GM21528 (cell line): Measurements from ENCODE around the gene GFER.

Experiments used
- ATAC-seq: cut with Tn5 transposase; IDR thresholded peaks from one replicate; pipeline ENCODE4 v1.9.1; 2021; ENCODE audit warnings: mild to moderate bottlenecking, moderate library complexity; ENCODE audit not compliant: unreplicated experiment, low FRiP score

Gene GFER

GRCh38 chr16:1973461-1974156 is 10.4 kb upstream of the GFER start:
- ATAC-seq = no peak

GRCh38 chr16:1974157-1975070 is 9.6 kb upstream of the GFER start:
- ATAC-seq = no peak

GRCh38 chr16:1975432-1976215 is 8.4 kb upstream of the GFER start:
- ATAC-seq = no peak

GRCh38 chr16:1976216-1976520 is 7.8 kb upstream of the GFER start:
- ATAC-seq = no peak

DNA sequence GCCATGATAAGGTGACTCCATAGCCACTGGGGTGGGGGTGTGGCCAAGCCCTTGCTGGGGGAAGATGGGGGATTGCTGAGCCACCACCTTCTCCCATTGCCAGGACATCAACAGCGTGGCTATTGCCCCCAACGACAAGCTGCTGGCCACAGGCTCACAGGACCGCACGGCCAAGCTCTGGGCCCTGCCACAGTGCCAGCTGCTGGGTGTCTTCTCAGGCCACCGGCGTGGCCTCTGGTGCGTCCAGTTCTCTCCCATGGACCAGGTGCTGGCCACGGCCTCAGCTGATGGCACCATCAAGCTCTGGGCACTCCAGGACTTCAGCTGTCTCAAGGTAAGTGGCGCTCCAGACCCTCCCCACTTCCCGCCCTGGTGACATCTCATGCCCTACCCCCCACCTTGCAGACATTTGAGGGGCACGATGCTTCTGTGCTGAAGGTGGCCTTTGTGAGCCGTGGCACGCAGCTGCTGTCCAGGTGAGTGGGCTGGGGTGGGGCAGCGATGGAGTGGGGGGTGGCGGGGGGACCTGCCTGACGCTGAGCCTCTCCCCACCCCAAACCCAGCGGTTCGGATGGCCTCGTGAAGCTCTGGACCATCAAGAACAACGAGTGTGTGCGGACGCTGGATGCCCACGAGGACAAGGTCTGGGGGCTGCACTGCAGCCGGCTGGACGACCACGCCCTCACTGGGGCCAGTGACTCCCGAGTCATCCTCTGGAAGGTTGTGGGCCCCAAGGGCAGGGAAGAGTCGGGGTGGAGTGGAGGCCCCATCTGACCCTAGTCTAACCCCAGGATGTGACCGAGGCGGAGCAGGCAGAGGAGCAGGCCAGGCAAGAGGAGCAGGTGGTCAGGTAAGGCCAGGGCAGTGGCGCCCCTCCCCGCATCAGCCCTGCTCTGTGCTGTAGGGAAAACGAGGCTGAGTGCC is 6.8 kb upstream of the GFER start:
- ATAC-seq = no peak

DNA sequence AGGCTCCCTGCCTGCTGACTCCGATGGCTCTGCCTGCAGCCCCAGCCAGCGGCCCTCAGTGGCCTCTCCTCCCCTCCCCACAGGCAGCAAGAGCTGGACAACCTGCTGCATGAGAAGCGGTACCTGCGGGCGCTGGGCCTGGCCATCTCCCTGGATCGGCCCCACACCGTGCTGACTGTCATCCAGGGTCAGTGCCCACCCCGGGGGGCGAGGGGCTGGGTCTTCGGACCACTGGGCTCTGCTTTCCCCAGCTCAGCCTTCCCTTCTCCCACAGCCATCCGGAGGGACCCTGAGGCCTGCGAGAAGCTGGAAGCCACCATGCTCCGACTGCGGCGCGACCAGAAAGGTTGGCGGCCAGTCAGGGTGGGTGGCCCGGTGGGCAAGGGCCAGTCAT is 6.1 kb upstream of the GFER start:
- no peak for ATAC-seq

DNA sequence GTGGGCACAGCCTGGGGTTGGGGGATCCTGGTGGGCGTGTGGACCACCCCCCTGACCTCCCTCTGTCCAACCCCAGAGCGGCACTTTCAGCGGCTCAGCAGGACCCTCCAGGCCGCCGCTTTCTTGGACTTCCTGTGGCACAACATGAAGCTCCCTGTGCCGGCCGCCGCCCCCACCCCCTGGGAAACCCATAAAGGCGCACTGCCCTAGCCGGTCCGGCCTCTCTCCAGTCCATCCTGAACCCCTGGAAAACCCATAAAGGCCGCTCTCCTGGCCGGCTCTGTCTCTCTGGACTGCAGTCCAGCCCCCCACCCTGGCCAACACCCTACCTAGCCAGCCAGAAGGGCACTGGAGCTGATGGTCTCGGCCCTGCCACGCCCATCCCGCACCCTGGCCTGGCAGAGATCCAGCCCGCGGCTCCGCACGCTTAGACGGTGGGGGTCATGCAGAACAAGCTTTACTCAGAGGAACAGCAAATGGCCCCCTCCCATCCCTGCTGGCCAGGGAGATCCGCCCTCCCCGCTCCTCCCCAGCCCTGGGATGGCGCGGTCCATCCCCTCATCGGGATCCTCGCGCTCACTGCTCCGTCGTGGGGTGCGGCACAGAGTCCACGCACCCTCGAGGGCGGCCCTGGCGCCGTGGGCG is 5.4 kb upstream of the GFER start:
- ATAC-seq = no peak

GRCh38 chr16:1979271-1980029 is 4.5 kb upstream of the GFER start:
- no peak for ATAC-seq

- no peak for ATAC-seq
These were observed 3.8 kb upstream of the GFER start for GRCh38 chr16:1980030-1980769.

DNA sequence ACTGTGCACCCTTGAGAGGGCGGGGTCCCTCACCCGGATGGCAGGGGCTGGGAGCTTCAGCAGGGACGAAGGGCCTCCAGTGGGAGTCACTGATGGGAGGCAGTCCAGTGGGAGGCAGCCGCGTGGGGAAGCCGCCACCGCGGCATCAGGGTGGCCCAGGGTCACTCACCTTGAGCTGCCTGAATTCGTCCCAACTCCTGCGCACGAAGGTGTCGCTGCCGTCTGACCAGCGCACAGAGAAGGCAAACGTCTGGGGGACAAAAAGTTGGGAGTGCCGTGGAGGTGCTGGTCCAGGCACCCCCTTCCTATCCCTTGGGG is 3.3 kb upstream of the GFER start:
- no peak for ATAC-seq

GRCh38 chr16:1981398-1981836 is 2.6 kb upstream of the GFER start, which contains the start of gene NOXO1:
TSS of gene NOXO1 (minus strand) at chr16:1981469. CDS start at chr16:1981179, 290 bp downstream.
- ATAC-seq = no peak

GRCh38 chr16:1982013-1982433 is 2.0 kb upstream of the GFER start:
- no peak for ATAC-seq

GRCh38 chr16:1982991-1983543 is 926 bp upstream of the GFER start:
- ATAC-seq = peak; percentile 33

DNA sequence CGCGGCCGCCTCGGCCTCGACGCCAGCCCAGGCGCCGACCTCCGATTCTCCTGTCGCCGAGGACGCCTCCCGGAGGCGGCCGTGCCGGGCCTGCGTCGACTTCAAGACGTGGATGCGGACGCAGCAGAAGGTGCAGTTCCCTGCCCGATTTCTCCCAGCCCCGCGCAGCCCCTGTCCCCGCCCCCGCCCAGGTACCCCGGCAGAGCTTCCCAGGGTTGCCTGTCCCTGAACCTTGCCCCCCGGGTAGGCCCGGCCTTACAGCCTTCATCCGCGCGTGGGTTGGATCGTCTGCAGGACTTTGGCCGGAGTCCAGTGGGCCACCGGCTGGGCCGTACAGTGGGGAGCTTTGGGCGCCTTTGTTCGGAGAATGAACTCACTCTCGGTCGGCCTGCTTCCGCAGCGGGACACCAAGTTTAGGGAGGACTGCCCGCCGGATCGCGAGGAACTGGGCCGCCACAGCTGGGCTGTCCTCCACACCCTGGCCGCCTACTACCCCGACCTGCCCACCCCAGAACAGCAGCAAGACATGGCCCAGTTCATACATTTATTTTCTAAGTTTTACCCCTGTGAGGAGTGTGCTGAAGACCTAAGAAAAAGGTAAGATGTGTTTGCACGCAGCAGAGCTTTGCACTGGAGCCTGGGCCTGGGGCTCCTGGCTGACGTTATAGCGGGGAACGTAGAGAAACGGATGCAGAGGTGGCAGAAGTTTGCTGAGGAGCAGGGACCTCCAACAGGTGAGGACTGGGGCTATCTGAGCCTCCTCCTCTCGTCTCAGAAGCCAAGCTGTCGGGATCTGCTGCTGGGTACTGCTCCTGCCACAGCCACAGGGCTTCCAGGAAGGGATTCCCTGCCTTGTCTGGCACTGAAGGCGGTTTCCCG is 593 bp downstream of the GFER start:
- ATAC-seq = no peak

GRCh38 chr16:1985466-1986150 is 1.6 kb downstream of the GFER start:
- ATAC-seq = no peak

DNA sequence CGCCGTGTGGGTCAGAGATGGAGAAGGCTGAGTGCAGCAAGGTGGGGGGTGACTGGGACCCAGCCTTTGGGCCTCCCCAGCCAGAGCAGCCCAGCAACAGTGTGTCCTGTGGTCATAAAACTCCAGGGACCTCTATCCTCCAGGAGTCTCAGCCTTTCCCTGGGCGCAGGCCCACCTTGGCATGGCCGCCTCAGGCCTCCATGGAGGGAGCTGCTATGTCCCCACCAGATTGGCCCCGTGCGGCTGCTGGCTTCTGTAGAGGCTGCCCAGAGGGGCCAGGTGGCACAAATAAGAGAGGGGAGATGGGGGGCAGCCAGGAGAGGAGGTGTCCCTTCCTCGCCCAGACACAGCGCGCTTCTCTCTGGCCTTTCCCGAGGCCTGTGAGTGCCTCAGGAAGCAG is 3.2 kb downstream of the GFER start:
- ATAC-seq = no peak
